ENCODE results near the gene OR52H1. TPM values are rescaled to one million over a fixed set of nuclear protein-coding genes. Genes with fewer than 3 reads are reported as not detected.

Gene OR52H1
- total RNA-seq, 1 donor from 2014 or later = not detected

GRCh38 chr11:5508605-5509004, 39.7 kb downstream of the OR52H1 start:
- Mint-ChIP-seq H3K9me3 (no peaks in the 10 kb centered on the region), H3K4me3 (no peak overlapping the region), H3K27ac (ENCODE audit: unreplicated experiment) (no peak overlapping the region), H3K27me3 (ENCODE audit: low read depth) (peaks cover 2% of the 10 kb centered on the region), H3K4me1 (no peaks in the 10 kb centered on the region), H3K36me3 (ENCODE audit: low read depth) (no peaks in the 10 kb centered on the region)
- TF ChIP-seq CTCF (conservative IDR thresholded peaks at IDR 0.05) = no peak
- no peak for DNase-seq (ENCODE audit: low read depth, low spot score)

GRCh38 chr11:5507933-5508305, 40.4 kb downstream of the OR52H1 start:
- no peaks in the 10 kb centered on the region for H3K36me3 Mint-ChIP-seq (ENCODE audit: low read depth)

GRCh38 chr11:5507177-5507932, 41.0 kb downstream of the OR52H1 start:
- no peaks in the 10 kb centered on the region for H3K9me3 Mint-ChIP-seq
- H3K27ac Mint-ChIP-seq (ENCODE audit: unreplicated experiment) = peak overlapping the region; percentile 21
- peaks cover 2% of the 10 kb centered on the region for H3K27me3 Mint-ChIP-seq (ENCODE audit: low read depth)
- no peak overlapping the region for H3K4me3 Mint-ChIP-seq
- no peaks in the 10 kb centered on the region for H3K36me3 Mint-ChIP-seq (ENCODE audit: low read depth)
- TF ChIP-seq CTCF (conservative IDR thresholded peaks at IDR 0.05) = no peak
- no peaks in the 10 kb centered on the region for H3K4me1 Mint-ChIP-seq
- no peak for DNase-seq (ENCODE audit: low read depth, low spot score)

More at GRCh38 chr11:5507933-5508305, 40.4 kb downstream of the OR52H1 start:
- no peak for TF ChIP-seq CTCF (conservative IDR thresholded peaks at IDR 0.05)
- Mint-ChIP-seq H3K4me1 (no peaks in the 10 kb centered on the region), H3K4me3 (no peak overlapping the region), H3K9me3 (no peaks in the 10 kb centered on the region), H3K27me3 (ENCODE audit: low read depth) (peaks cover 2% of the 10 kb centered on the region), H3K27ac (ENCODE audit: unreplicated experiment) (no peak overlapping the region)
- DNase-seq (ENCODE audit: low read depth, low spot score) = no peak

GRCh38 chr11:5505363-5506048, 42.8 kb downstream of the OR52H1 start:
- Mint-ChIP-seq H3K27ac (ENCODE audit: unreplicated experiment) (no peak overlapping the region), H3K4me1 (no peaks in the 10 kb centered on the region), H3K9me3 (no peaks in the 10 kb centered on the region), H3K4me3 (no peak overlapping the region), H3K36me3 (ENCODE audit: low read depth) (no peaks in the 10 kb centered on the region), H3K27me3 (ENCODE audit: low read depth) (no peaks in the 10 kb centered on the region)
- no peak for TF ChIP-seq CTCF (conservative IDR thresholded peaks at IDR 0.05)
- DNase-seq (ENCODE audit: low read depth, low spot score) = no peak

GRCh38 chr11:5504403-5504921, 43.9 kb downstream of the OR52H1 start:
- Mint-ChIP-seq H3K4me1 (no peaks in the 10 kb centered on the region), H3K27ac (ENCODE audit: unreplicated experiment) (no peak overlapping the region), H3K27me3 (ENCODE audit: low read depth) (peaks cover 2% of the 10 kb centered on the region), H3K9me3 (no peaks in the 10 kb centered on the region), H3K36me3 (ENCODE audit: low read depth) (no peaks in the 10 kb centered on the region), H3K4me3 (no peak overlapping the region)
- no peak for DNase-seq (ENCODE audit: low read depth, low spot score)
- TF ChIP-seq CTCF (conservative IDR thresholded peaks at IDR 0.05) = no peak
